Gastroesophageal sphincter (tissue), 3 donors: Measurements from ENCODE around the gene SGSM1.

Source experiments
- CTCF ChIP-seq, 4 experiments: fragments of 200-600 bp in 2 of 4; fragments of 450-650 bp in 2 of 4; sonication (generic) in 1 of 4; IDR thresholded peaks; one replicate each; pipeline ENCODE4 v1.5.1; 2017 to 2019; ENCODE audit warnings: antibody characterized with exemption in 4 of 4, mild to moderate bottlenecking in 2 of 4, moderate library complexity in 2 of 4
- EP300 ChIP-seq: sonication (generic); formaldehyde crosslinking; IDR thresholded peaks from one replicate; pipeline ENCODE4 v1.6.1; 2017; ENCODE audit warnings: antibody characterized with exemption, mild to moderate bottlenecking
- POLR2A ChIP-seq, 2 donors: fragments of 450-650 bp; IDR thresholded peaks; one replicate each; pipeline ENCODE4 v1.6.1; 2017; ENCODE audit warnings: antibody characterized with exemption in 2 of 2, mild to moderate bottlenecking in 2 of 2, moderate library complexity in 1 of 2
- POLR2AphosphoS5 ChIP-seq: sonication (generic); formaldehyde crosslinking; IDR thresholded peaks from one replicate; pipeline ENCODE4 v1.6.1; 2017; ENCODE audit warnings: antibody characterized with exemption

DNA sequence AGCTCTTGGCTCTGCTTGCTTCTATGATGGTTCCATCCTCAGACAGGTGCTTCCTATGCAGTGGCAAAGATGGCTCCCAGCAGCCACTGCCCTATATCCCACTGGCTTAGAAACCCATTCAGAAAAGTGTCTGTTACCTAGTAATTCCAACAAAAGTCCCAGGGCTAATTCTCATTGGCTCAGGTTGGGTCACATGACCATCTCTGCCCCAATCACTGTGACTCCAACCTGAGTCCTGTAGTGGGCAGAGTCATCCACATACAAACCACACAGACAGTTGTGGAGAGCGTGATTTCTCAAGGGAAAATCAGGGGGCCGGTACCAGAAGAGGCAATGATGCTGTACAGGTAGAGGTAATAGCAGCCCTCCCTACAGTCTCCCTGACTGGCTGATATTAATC, 73.0 kb downstream of the SGSM1 start:
- no peak for TF ChIP-seq CTCF (IDR thresholded peaks at IDR 0.05)
- TF ChIP-seq POLR2A (IDR thresholded peaks at IDR 0.05): no peak
- TF ChIP-seq POLR2AphosphoS5: no peak
- TF ChIP-seq EP300: no peak
